GM12878 (cell line): Measurements from ENCODE around the gene CDH8. TPM values are rescaled to one million over a fixed set of nuclear protein-coding genes. Genes with fewer than 3 reads are reported as not detected.

Experiments
- ATAC-seq: fragments of 200-7000 bp; cut with Tn5 transposase; 3 replicates; pipeline ENCODE4 v1.9.1; 2020; ENCODE audit warnings: mild to moderate bottlenecking, moderate library complexity
- BruUV-seq: library from RNA; stranded (reverse); fragments of 400-500 nt; replicated peaks from 2 replicates; lab custom pipeline; 2021; lab: Mats Ljungman, UMichigan
- CTCF ChIA-PET: fragments of 300-600 bp; sonication (Branson Sonifier 250); formaldehyde crosslinking; extraction: SDS; loops from one replicate; lab custom pipeline; 2021; ENCODE audit warnings: inconsistent platforms; lab: Yijun Ruan, JAX
- POLR2A ChIA-PET: fragments of 350-600 bp; formaldehyde crosslinking; extraction: SDS; loops from one replicate; lab custom pipeline; 2021; ENCODE audit warnings: inconsistent platforms; lab: Charles Lee
- RAD21 ChIA-PET: fragments of 300-600 bp; sonication (Branson Sonifier 250); formaldehyde crosslinking; loops from one replicate; lab custom pipeline; 2023; ENCODE audit warnings: antibody characterized with exemption; ENCODE audit not compliant: unreplicated experiment; lab: Charles Lee
- SMC1A ChIA-PET: fragments of 300-600 bp; sonication (Branson Sonifier 250); formaldehyde crosslinking; loops from one replicate; lab custom pipeline; 2023; ENCODE audit not compliant: unreplicated experiment, uncharacterized antibody; lab: Charles Lee
- DNase-seq: peaks from one replicate; pipeline ENCODE4 v3.0.0-alpha.2; 2011; ENCODE audit warnings: low read depth, low spot score
- FAIRE-seq: peaks from 3 replicates; lab custom pipeline; 2011; peaks lifted over from hg19 to GRCh38; lab: Jason Lieb, UNC
- H2AFZ ChIP-seq: 2 replicates; pipeline ENCODE4 v1.6.0; 2011; ENCODE audit warnings: low read depth, low read length, control low read depth; ENCODE audit not compliant: control insufficient read depth
- H3K27ac ChIP-seq: 2 replicates; pipeline ENCODE4 v1.5.1; 2011; ENCODE audit warnings: control low read depth; ENCODE audit not compliant: control insufficient read depth, insufficient read depth
- H3K27me3 ChIP-seq, 2 experiments: replicated peaks in 1 of 2; 2 replicates each; pipeline versions ENCODE4 v1.6.0 to v1.6.1; 2011; ENCODE audit warnings: low read length in 1 of 2; ENCODE audit not compliant: control insufficient read depth in 2 of 2, insufficient read depth in 2 of 2
- H3K36me3 ChIP-seq, 2 experiments: 2 replicates each; pipeline ENCODE4 v1.5.1; 2011; ENCODE audit warnings: low read length in 1 of 2; ENCODE audit not compliant: control insufficient read depth in 2 of 2, insufficient read depth in 2 of 2
- H3K4me1 ChIP-seq: 2 replicates; pipeline ENCODE4 v1.6.1; 2011; ENCODE audit warnings: mild to moderate bottlenecking, low read length, moderate library complexity, mixed read lengths; ENCODE audit not compliant: control insufficient read depth, insufficient read depth
- H3K4me2 ChIP-seq: 2 replicates; pipeline ENCODE4 v1.6.0; 2011; ENCODE audit warnings: control low read depth; ENCODE audit not compliant: control insufficient read depth, insufficient read depth
- H3K4me3 ChIP-seq: fragments of 200-600 bp; sonication (generic); 2 replicates; pipeline ENCODE4 v1.5.1; 2016
- H3K79me2 ChIP-seq: 2 replicates; pipeline ENCODE4 v1.6.0; 2011; ENCODE audit warnings: low read length; ENCODE audit not compliant: control insufficient read depth, insufficient read depth
- H3K9ac ChIP-seq: 2 replicates; pipeline ENCODE4 v1.8.0; 2011; ENCODE audit warnings: low read length, control low read depth, mixed read lengths; ENCODE audit not compliant: control insufficient read depth, insufficient read depth
- H3K9me3 ChIP-seq: replicated peaks from 3 replicates; pipeline ENCODE4 v1.5.1; 2011; ENCODE audit warnings: mild to moderate bottlenecking, low read length; ENCODE audit not compliant: control insufficient read depth, insufficient read depth
- H4K20me1 ChIP-seq: 2 replicates; pipeline ENCODE4 v1.6.0; 2011; ENCODE audit not compliant: control insufficient read depth, insufficient read depth
- BRCA1 ChIP-seq: IDR thresholded peaks from 2 replicates; pipeline ENCODE4 v1.6.1; 2011; ENCODE audit warnings: low read depth, low read length, improper control_type of control experiment
- CBX3 ChIP-seq: fragments of 200-600 bp; sonication (generic); IDR thresholded peaks from 2 replicates; pipeline ENCODE4 v1.6.1; 2016; ENCODE audit warnings: low read depth, borderline replicate concordance
- CBX5 ChIP-seq: sonication (generic); IDR thresholded peaks from 2 replicates; pipeline ENCODE4 v1.6.1; 2016; ENCODE audit warnings: low read depth, moderate library complexity, mild to moderate bottlenecking, inconsistent platforms
- JUND ChIP-seq: IDR thresholded peaks from 2 replicates; pipeline ENCODE4 v1.6.1; 2012; ENCODE audit warnings: low read depth, mild to moderate bottlenecking, low read length, improper control_type of control experiment, moderate library complexity
- MXI1 ChIP-seq: fragments of 150-350 bp; IDR thresholded peaks from 2 replicates; pipeline ENCODE4 v1.6.1; 2011; ENCODE audit warnings: low read depth, mild to moderate bottlenecking, inconsistent platforms, low read length, improper control_type of control experiment
- NBN ChIP-seq: fragments of 450-650 bp; IDR thresholded peaks from 2 replicates; pipeline ENCODE4 v1.6.1; 2016
- NFIC ChIP-seq: IDR thresholded peaks from 2 replicates; pipeline ENCODE4 v1.6.1; 2012; ENCODE audit warnings: low read depth, mild to moderate bottlenecking, inconsistent platforms, low read length, moderate library complexity
- PAX8 ChIP-seq: fragments of 450-650 bp; IDR thresholded peaks from 2 replicates; pipeline ENCODE4 v1.6.1; 2017; ENCODE audit warnings: mild to moderate bottlenecking, moderate library complexity
- POLR2AphosphoS2 ChIP-seq: IDR thresholded peaks from 2 replicates; pipeline ENCODE4 v1.6.1; 2011; ENCODE audit warnings: low read depth, mild to moderate bottlenecking, low read length, improper control_type of control experiment, moderate library complexity
- RCOR1 ChIP-seq: conservative IDR thresholded peaks from 2 replicates; pipeline ENCODE4 v1.6.1; 2012; ENCODE audit warnings: low read depth, low read length, improper control_type of control experiment
- SRF ChIP-seq, 2 experiments: IDR thresholded peaks; 2 replicates each; pipeline ENCODE4 v1.6.1; 2011; ENCODE audit warnings: low read depth in 2 of 2, low read length in 2 of 2, mild to moderate bottlenecking in 1 of 2, moderate library complexity in 1 of 2
- TARDBP ChIP-seq: IDR thresholded peaks from 2 replicates; pipeline ENCODE4 v1.6.1; 2016; ENCODE audit warnings: borderline replicate concordance
- TBL1XR1 ChIP-seq: IDR thresholded peaks from 2 replicates; pipeline ENCODE4 v1.6.1; 2012; ENCODE audit warnings: low read depth, low read length, improper control_type of control experiment
- WGBS: methylation state at CpG from one replicate; pipeline ENCODE4 v1.1.6; 2016; ENCODE audit warnings: low lambda C conversion rate; ENCODE audit not compliant: insufficient replicate concordance, insufficient coverage; ENCODE audit errors: missing lambda C conversion rate; 5-methylcytosine and 5-hydroxymethylcytosine counted together
- in situ Hi-C: fragments of 300-500 bp; cut with MboI; formaldehyde crosslinking; loops from 9 replicates; pipeline ENCODE4 v1.14.3; 2018; ENCODE audit warnings: mixed read lengths
- intact Hi-C: fragments of 100-400 bp; cut with micrococcal nuclease; formaldehyde crosslinking; loops from one replicate; pipeline ENCODE4 v1.14.2; 2022; ENCODE audit not compliant: unreplicated experiment
- polyA plus RNA-seq, 11 experiments: library from polyadenylated mRNA; depleted of rRNA in 4 of 11; unstranded in 6 of 11; stranded (reverse) in 5 of 11; fragments of >200 nt; fragmentation: Nextera tagmentation in 4 of 11; fragmentation: Illumina TruSeq in 1 of 11; extraction: Ambion mirVana in 4 of 11; extraction: Trizol in 1 of 11; gene quantifications; 1 replicate in 1 of 11; 2 replicates in 10 of 11; pipeline versions ENCODE4 v1.2.1 to v1.2.3, GENCODE V29; 2011 to 2016; ENCODE audit warnings: inconsistent platforms in 2 of 11, missing spikeins in 2 of 11, low read depth in 1 of 11
- total RNA-seq, 4 experiments: library from RNA; depleted of rRNA in 3 of 4; stranded (reverse); fragments of >200 nt in 3 of 4; fragmentation: Illumina TruSeq in 1 of 4; extraction: Trizol in 1 of 4; gene quantifications; 2 replicates each; pipeline versions ENCODE4 v1.2.1 to v1.2.3, GENCODE V29; 2013 to 2021
- TF ChIP-seq, protein P1 (sequence below): IDR thresholded peaks from 2 replicates; pipeline ENCODE4 v1.6.1; 2012; ENCODE audit warnings: mild to moderate bottlenecking, low read depth, low read length
- TF ChIP-seq, protein P2 (sequence below): fragments of 450-650 bp; IDR thresholded peaks from 2 replicates; pipeline ENCODE4 v1.6.1; 2017; ENCODE audit warnings: mild to moderate bottlenecking
- TF ChIP-seq, protein P3 (sequence below): fragments of 450-650 bp; IDR thresholded peaks from 2 replicates; pipeline ENCODE4 v1.6.1; 2017; ENCODE audit warnings: mild to moderate bottlenecking, moderate library complexity

CDH8 gene
- total and polyA plus RNA-seq, 10 of the 15 experiments (the other 5 are each of a cell fraction or from before 2014, with no cell fraction given) = 0.13 to 0.68 (median 0.25) TPM; not detected in 3

DNA sequence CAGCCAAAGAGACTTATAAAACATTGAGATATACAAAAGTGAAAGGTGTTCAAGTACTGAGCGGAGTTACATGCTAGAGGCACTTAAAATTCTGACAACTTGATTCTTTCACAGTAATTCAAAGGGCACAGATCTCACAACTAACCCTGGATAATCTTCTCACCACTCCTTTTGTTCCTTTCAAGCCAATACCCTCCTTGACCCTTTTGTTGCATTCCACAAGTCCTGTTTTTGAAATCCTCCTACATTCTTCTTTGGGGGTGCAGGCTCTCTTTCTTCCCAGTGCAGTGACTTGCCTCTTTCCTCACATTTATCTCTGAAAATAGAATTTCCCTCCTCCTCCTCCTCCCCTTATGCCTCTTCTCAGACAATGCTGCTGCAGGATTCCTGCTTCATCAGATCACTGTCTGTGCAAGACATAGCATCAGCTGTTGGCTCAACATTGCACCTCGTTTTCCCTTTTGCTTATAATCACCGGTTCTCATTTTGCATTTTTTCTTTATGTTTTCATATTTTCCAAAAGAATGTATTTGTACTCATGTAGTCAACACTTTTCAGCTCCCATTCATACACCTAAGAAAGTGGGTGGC, 199.3 kb downstream of the CDH8 start:
- POLR2A ChIA-PET = no interaction called here
- CTCF ChIA-PET = no interaction called here
- SMC1A ChIA-PET = no interaction called here
- Histone ChIP-seq H3K4me2 (no peak overlapping the region), H3K79me2 (no peaks in the 10 kb centered on the region), H3K9me3 (no peaks in the 10 kb centered on the region), H3K9ac (no peak overlapping the region), H4K20me1 (no peaks in the 10 kb centered on the region), H3K27ac (no peak overlapping the region), H3K36me3 (no peaks in the 10 kb centered on the region), H2AFZ (no peak overlapping the region), H3K4me3 (no peak overlapping the region), H3K4me1 (no peaks in the 10 kb centered on the region), H3K27me3 (no peaks in the 10 kb centered on the region)
- FAIRE-seq (no peak), DNase-seq (no peak), ATAC-seq (no peak)
- intact Hi-C loops (no loop called here), in situ Hi-C loops (no loop called here)
- RAD21 ChIA-PET = no interaction called here
- no TSS peak for BruUV-seq
- TF ChIP-seq MXI1 = no peak
- no peak for TF ChIP-seq NFIC
- no peak for TF ChIP-seq NBN
- TF ChIP-seq, protein P1, sequence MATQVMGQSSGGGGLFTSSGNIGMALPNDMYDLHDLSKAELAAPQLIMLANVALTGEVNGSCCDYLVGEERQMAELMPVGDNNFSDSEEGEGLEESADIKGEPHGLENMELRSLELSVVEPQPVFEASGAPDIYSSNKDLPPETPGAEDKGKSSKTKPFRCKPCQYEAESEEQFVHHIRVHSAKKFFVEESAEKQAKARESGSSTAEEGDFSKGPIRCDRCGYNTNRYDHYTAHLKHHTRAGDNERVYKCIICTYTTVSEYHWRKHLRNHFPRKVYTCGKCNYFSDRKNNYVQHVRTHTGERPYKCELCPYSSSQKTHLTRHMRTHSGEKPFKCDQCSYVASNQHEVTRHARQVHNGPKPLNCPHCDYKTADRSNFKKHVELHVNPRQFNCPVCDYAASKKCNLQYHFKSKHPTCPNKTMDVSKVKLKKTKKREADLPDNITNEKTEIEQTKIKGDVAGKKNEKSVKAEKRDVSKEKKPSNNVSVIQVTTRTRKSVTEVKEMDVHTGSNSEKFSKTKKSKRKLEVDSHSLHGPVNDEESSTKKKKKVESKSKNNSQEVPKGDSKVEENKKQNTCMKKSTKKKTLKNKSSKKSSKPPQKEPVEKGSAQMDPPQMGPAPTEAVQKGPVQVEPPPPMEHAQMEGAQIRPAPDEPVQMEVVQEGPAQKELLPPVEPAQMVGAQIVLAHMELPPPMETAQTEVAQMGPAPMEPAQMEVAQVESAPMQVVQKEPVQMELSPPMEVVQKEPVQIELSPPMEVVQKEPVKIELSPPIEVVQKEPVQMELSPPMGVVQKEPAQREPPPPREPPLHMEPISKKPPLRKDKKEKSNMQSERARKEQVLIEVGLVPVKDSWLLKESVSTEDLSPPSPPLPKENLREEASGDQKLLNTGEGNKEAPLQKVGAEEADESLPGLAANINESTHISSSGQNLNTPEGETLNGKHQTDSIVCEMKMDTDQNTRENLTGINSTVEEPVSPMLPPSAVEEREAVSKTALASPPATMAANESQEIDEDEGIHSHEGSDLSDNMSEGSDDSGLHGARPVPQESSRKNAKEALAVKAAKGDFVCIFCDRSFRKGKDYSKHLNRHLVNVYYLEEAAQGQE = no peak
- TF ChIP-seq, protein P2, sequence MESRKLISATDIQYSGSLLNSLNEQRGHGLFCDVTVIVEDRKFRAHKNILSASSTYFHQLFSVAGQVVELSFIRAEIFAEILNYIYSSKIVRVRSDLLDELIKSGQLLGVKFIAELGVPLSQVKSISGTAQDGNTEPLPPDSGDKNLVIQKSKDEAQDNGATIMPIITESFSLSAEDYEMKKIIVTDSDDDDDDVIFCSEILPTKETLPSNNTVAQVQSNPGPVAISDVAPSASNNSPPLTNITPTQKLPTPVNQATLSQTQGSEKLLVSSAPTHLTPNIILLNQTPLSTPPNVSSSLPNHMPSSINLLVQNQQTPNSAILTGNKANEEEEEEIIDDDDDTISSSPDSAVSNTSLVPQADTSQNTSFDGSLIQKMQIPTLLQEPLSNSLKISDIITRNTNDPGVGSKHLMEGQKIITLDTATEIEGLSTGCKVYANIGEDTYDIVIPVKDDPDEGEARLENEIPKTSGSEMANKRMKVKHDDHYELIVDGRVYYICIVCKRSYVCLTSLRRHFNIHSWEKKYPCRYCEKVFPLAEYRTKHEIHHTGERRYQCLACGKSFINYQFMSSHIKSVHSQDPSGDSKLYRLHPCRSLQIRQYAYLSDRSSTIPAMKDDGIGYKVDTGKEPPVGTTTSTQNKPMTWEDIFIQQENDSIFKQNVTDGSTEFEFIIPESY = no peak
- no peak for TF ChIP-seq TARDBP
- no peak for TF ChIP-seq CBX3
- no peak for TF ChIP-seq BRCA1
- no peak for TF ChIP-seq PAX8
- no peak for TF ChIP-seq RCOR1
- TF ChIP-seq JUND = no peak
- TF ChIP-seq SRF (IDR thresholded peaks at IDR 0.05; ENCODE audit: low read depth in 2 of 2, low read length in 2 of 2) = no peak
- no peak for TF ChIP-seq POLR2AphosphoS2
- TF ChIP-seq TBL1XR1 = no peak
- TF ChIP-seq, protein P3, sequence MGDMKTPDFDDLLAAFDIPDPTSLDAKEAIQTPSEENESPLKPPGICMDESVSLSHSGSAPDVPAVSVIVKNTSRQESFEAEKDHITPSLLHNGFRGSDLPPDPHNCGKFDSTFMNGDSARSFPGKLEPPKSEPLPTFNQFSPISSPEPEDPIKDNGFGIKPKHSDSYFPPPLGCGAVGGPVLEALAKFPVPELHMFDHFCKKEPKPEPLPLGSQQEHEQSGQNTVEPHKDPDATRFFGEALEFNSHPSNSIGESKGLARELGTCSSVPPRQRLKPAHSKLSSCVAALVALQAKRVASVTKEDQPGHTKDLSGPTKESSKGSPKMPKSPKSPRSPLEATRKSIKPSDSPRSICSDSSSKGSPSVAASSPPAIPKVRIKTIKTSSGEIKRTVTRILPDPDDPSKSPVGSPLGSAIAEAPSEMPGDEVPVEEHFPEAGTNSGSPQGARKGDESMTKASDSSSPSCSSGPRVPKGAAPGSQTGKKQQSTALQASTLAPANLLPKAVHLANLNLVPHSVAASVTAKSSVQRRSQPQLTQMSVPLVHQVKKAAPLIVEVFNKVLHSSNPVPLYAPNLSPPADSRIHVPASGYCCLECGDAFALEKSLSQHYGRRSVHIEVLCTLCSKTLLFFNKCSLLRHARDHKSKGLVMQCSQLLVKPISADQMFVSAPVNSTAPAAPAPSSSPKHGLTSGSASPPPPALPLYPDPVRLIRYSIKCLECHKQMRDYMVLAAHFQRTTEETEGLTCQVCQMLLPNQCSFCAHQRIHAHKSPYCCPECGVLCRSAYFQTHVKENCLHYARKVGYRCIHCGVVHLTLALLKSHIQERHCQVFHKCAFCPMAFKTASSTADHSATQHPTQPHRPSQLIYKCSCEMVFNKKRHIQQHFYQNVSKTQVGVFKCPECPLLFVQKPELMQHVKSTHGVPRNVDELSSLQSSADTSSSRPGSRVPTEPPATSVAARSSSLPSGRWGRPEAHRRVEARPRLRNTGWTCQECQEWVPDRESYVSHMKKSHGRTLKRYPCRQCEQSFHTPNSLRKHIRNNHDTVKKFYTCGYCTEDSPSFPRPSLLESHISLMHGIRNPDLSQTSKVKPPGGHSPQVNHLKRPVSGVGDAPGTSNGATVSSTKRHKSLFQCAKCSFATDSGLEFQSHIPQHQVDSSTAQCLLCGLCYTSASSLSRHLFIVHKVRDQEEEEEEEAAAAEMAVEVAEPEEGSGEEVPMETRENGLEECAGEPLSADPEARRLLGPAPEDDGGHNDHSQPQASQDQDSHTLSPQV = no peak
- TF ChIP-seq CBX5 = no peak
- 0% methylated on average over 3 of the region's 3 CpGs for WGBS
